Calu3 (cell line): ENCODE results near the gene VPS13D. TPM values are rescaled to one million over a fixed set of nuclear protein-coding genes. Genes with fewer than 3 reads are reported as not detected.

Source experiments
- BruUV-seq: library from RNA; stranded (reverse); fragments of 400-500 nt; replicated peaks from 2 replicates; lab custom pipeline; 2021; lab: Mats Ljungman, UMichigan
- CTCF ChIA-PET: fragments of 300-600 bp; sonication (Branson Sonifier 250); formaldehyde crosslinking; loops from one replicate; lab custom pipeline; 2022; ENCODE audit warnings: antibody characterized with exemption; lab: Charles Lee
- DNase-seq: peaks from one replicate; pipeline ENCODE4 v3.0.0; 2022
- H3K27ac Mint-ChIP-seq: one replicate; pipeline ENCODE4 v1.8.0; 2022; ENCODE audit warnings: mixed read lengths; ENCODE audit not compliant: unreplicated experiment
- H3K27me3 Mint-ChIP-seq: one replicate; pipeline ENCODE4 v1.8.0; 2022; ENCODE audit warnings: mixed read lengths; ENCODE audit not compliant: unreplicated experiment
- H3K36me3 Mint-ChIP-seq: one replicate; pipeline ENCODE4 v1.8.0; 2022; ENCODE audit warnings: mild to moderate bottlenecking, moderate library complexity, mixed read lengths; ENCODE audit not compliant: insufficient read depth, unreplicated experiment
- H3K4me1 Mint-ChIP-seq: one replicate; pipeline ENCODE4 v1.8.0; 2022; ENCODE audit warnings: mild to moderate bottlenecking, low read depth, mixed read lengths; ENCODE audit not compliant: unreplicated experiment
- H3K4me3 Mint-ChIP-seq: one replicate; pipeline ENCODE4 v1.8.0; 2022; ENCODE audit warnings: mild to moderate bottlenecking, low read depth, moderate library complexity, mixed read lengths; ENCODE audit not compliant: unreplicated experiment
- H3K9me3 Mint-ChIP-seq: one replicate; pipeline ENCODE4 v1.8.0; 2022; ENCODE audit warnings: low read depth, mixed read lengths; ENCODE audit not compliant: unreplicated experiment
- CTCF ChIP-seq: fragments of 200-600 bp; IDR thresholded peaks from one replicate; pipeline ENCODE4 v1.8.0; 2022; ENCODE audit warnings: antibody characterized with exemption; ENCODE audit not compliant: unreplicated experiment
- intact Hi-C: fragments of 100-400 bp; cut with micrococcal nuclease; formaldehyde crosslinking; loops from one replicate; pipeline ENCODE4 v1.10.0; 2022; ENCODE audit not compliant: unreplicated experiment
- total RNA-seq: library from RNA; stranded (reverse); gene quantifications from 2 replicates; pipeline ENCODE4 v1.2.3, GENCODE V29; 2022

The VPS13D gene
- total RNA-seq, 1 experiment from 2014 or later: 30.6 TPM

- DNase-seq: no peak
- no peaks in the 10 kb centered on the region for H3K27me3 Mint-ChIP-seq
- BruUV-seq: no TSS peak
Measured at GRCh38 chr1:12524266-12524665, 294.4 kb downstream of the VPS13D start.

GRCh38 chr1:12525311-12526181 lies 295.7 kb downstream of the VPS13D start:
- no peak for TF ChIP-seq CTCF
- H3K4me1 Mint-ChIP-seq: peaks cover 32% of the 10 kb centered on the region
- CTCF ChIA-PET: no interaction called here
- H3K27ac Mint-ChIP-seq: no peak overlapping the region
- intact Hi-C loops: loop anchor here (5.0 kb wide), 1 partner anchor 38 kb away; no protein-coding TSS in a partner anchor
- no peaks in the 10 kb centered on the region for H3K27me3 Mint-ChIP-seq
- H3K4me3 Mint-ChIP-seq: no peak overlapping the region
- BruUV-seq: no TSS peak
- no peak for DNase-seq
- peaks cover 4% of the 10 kb centered on the region for H3K36me3 Mint-ChIP-seq
- H3K9me3 Mint-ChIP-seq: no peaks in the 10 kb centered on the region

More at GRCh38 chr1:12524266-12524665, 294.4 kb downstream of the VPS13D start:
- no peak for TF ChIP-seq CTCF
- Mint-ChIP-seq H3K4me3 (no peak overlapping the region), H3K9me3 (no peaks in the 10 kb centered on the region), H3K36me3 (peaks cover 4% of the 10 kb centered on the region), H3K4me1 (peaks cover 20% of the 10 kb centered on the region), H3K27ac (no peak overlapping the region)
- CTCF ChIA-PET: interaction anchor here (0.6 kb wide), 2 partner anchors 36 to 92 kb away, joined by 4 to 12 read pairs; no protein-coding TSS in a partner anchor
- intact Hi-C loops: no loop called here

DNA sequence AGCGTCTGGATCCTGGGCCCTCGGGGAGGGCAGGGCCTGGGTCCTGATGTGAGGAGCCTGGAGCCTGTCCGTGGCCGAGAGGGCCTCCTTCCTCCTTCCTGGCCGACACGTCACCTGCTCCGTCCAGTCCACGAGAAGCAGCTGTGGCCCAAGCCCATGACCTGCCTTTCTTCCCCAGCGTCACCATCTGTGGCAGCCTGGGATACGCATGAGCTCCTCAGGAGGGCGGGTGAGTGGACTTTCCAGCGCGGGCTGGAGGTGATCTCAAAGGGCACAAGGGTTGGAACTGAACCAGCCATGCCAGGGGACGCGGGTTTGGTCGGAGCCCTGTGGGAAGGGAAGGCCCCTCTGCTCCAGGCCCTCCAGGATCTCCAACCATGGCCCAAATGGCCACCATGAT lies 297.7 kb downstream of the VPS13D start:
- intact Hi-C loops: loop anchor here (5.0 kb wide), 1 partner anchor 40 kb away; no protein-coding TSS in a partner anchor

More for the DNA sequence above, 297.7 kb downstream of the VPS13D start:
- Mint-ChIP-seq H3K4me1 (peaks cover 35% of the 10 kb centered on the region), H3K4me3 (no peak overlapping the region), H3K27me3 (no peaks in the 10 kb centered on the region), H3K27ac (peak overlapping the region; percentile 27), H3K9me3 (no peaks in the 10 kb centered on the region), H3K36me3 (peaks cover 4% of the 10 kb centered on the region)
- CTCF ChIA-PET: no interaction called here
- no peak for TF ChIP-seq CTCF
- no peak for DNase-seq
- BruUV-seq: no TSS peak
